GM12801 (cell line): Measurements from ENCODE around the gene ICAM2.

Experiments
- CTCF ChIP-seq: IDR thresholded peaks from one replicate; pipeline ENCODE4 v1.5.1; 2011; ENCODE audit warnings: control low read depth; ENCODE audit not compliant: insufficient read length; ENCODE audit errors: extremely low read depth

ICAM2 gene

GRCh38 chr17:63987221-63988126 lies 33.0 kb downstream of the ICAM2 start:
- TF ChIP-seq CTCF = no peak

- TF ChIP-seq CTCF = no peak
These were observed 33.6 kb downstream of the ICAM2 start for GRCh38 chr17:63986821-63987220.

GRCh38 chr17:63985387-63986140 lies 34.9 kb downstream of the ICAM2 start:
- no peak for TF ChIP-seq CTCF

GRCh38 chr17:63984651-63985386 lies 35.6 kb downstream of the ICAM2 start:
- TF ChIP-seq CTCF = no peak

GRCh38 chr17:63984236-63984635 lies 36.2 kb downstream of the ICAM2 start:
- no peak for TF ChIP-seq CTCF

- TF ChIP-seq CTCF = no peak
These were observed 37.1 kb downstream of the ICAM2 start for GRCh38 chr17:63983320-63983719.
